Measurements from ENCODE around the gene WSB2.

GRCh38 chr12:118060301-118061010 lies 523 bp downstream of the WSB2 start:
- TF ChIP-seq EZH2 (IDR thresholded peaks at IDR 0.05; ENCODE audit: low read depth) (no peak), CTCF (conservative IDR thresholded peaks at IDR 0.05) (no peak)
